HG03196 (cell line): ENCODE data around the gene GPC6.
"Not testable (repeated sequence)": the region's sequence is repeated elsewhere in the genome, so short reads cannot be mapped to it uniquely, and the experiment has no call there.

Source experiments
- ATAC-seq: cut with Tn5 transposase; IDR thresholded peaks from one replicate; pipeline ENCODE4 v1.9.1; 2021; ENCODE audit not compliant: unreplicated experiment

The GPC6 gene

DNA sequence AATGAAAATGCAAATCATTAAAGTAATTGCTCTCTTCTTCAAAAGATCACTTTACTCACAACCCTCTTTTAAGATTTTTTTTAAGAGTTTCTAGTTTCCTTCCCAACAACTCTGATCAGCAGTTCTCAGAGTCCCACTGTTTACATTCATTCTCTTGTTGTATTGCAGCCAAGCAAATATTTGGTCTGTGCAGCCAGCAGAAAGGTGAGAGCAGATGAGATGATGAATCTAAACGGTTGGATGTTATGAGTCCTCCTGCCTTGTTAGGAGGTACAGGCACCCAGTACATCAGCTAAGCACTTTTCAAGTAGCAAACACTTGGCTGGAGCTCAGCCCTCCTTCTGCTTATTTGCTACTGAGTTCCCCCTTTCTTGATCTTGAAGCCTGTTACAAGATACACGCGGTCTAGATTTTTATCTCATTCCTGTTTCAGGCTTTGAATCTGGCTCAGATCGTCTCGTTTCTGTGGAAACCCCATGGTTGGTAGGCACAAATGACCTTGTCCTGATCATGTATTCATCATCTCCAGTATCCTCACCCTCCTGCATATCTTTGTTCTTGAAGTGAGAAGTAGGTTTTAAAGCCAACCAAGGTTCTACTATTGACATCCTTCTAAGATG is 952.1 kb downstream of the GPC6 start:
- no peak for ATAC-seq

DNA sequence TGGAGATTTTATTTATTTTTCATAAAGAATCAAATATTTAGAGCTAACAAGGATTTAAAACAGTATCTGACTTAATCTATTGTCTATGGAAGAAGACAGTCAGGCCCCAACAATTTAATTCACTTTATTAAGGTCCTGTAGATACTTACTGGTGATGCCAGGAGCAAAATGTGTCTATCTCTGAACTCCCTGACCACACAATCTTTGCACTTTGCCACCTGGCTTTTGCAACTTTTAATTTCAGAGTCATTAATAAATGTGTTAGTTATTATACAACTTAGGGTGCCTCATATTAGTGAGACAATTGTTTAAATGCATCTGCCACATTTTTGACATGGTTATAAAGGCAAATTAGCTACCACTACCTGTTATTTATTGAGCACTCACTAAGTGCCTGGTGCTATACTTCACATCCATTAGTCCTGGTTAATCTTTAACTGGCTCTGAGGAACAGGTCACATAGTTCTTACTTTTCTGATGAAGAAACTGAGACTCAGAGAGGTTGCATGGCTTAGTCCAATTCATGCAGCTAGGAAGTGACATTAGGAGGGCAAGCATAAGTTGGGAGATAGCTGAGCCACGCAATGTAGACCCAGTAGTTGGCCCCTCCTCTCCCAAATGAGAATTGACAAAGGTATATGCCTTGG is 955.0 kb downstream of the GPC6 start:
- ATAC-seq: no peak

DNA sequence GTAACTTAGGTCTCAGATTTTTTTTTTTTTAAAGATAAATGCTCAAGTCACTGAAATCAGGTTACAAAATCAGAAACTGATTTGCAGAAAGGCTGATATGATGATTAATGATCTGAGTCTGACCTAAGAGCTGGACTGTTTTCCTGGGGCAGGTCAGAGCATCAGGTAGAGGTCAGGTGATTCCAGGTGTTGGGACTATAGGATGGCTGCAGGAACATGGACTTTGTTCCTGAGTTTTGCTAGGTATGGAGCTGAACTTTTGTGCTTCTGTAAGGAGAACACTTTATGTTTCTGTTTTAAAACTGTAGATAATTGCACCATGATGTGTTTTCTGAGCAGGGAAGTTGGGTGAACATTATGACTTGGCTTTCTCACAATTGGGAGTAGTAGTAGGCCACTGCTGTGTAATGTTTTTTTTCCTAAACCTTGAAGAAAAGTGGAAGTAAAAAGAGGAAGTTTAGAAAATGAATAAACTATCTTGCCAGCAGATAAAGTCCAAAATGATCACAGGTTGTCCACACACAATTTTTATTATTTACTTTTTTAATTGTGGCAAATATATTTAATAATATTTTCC is 955.7 kb downstream of the GPC6 start:
- ATAC-seq: no peak

DNA sequence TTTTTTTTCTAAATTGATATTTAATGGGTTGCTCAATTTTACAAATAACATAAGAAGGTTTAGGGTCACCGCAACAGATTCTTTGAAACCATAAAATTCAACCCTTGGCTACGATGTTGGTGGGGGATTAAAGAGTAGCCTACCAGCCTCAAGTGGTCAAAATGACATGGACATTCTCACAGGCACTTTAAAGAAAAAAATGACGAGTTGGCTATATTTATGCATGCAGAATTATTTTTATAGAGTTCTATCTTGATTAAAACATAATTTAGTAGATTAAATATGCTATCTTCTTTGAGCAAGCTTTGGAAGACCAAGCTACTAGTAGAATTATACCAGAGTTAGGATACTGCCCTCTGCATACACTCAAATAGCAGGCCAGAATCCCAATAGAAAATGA is 959.9 kb downstream of the GPC6 start:
- no peak for ATAC-seq

DNA sequence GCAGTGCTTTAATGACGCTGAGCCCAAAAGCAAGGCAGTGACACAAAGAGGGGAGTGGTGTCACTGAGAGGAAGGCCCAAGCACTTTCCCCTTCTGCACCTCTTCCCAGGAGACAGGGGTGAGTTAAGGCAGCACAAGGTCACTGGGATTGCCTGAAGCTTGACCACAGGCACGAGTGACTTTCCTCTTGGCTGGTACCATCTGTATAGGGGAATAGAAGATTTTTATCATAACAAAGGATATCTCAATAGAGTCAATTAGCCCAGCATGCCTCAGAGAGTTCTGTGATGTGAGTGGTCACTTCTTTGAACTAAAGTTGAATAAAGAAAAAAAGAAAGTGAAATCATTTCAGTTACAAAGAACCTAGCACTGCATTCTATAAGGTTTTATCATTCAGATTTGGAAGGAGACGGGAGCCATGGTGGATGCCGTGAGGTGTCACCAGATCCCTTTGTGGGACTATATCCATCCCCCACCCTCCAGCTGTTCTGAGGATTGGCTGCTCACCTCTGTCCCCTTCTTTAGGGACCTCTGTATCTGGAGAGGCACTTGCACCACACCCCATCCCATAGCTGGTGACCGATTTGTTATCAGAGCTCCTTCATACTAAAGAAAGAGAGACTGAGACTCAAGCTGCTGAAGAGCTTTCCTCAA is 961.7 kb downstream of the GPC6 start:
- ATAC-seq: no peak

DNA sequence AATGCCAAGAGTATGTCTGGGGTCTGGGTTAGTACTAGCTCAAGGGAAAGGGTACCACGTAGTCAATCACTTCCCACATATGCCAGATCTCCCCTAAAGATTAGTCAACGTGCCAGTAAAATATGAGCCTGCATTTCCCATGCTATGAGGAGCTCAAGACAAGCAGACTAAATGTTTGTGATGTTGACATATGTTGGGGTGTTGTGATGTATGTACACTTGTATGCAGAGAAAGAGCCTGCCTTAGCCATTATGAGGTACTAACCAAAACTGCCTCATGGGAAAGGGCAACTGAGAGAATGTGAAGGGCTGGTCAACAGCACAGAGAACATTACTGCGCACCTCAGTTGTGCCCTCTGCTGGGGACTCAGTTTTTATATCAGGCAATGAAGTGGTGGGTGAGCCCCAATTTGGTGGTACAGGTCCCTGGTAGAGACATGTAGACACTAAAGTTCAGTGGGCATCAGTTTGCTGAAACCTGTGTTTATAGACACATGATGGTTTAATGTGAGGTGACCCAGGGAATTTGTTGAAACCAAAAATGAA is 965.9 kb downstream of the GPC6 start:
- ATAC-seq: no peak

DNA sequence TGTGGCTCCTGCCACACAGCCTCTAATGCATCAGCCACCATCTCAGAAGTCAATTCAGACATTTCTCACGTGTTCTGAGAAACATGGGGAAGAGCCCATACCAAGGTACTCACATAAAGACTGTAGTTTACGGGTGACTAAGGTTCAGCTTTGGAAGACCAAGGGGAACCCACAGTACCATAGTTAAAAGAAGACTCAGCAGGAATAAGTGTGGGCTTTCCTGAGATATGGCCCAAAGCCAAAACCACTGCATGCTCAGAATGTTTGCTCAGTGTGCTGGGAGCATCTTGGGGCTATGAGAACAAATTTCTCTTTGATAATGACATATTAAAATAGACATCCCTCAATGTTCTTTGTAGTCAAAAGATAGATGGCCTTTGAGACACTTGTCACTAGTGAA is 969.1 kb downstream of the GPC6 start:
- no peak for ATAC-seq

DNA sequence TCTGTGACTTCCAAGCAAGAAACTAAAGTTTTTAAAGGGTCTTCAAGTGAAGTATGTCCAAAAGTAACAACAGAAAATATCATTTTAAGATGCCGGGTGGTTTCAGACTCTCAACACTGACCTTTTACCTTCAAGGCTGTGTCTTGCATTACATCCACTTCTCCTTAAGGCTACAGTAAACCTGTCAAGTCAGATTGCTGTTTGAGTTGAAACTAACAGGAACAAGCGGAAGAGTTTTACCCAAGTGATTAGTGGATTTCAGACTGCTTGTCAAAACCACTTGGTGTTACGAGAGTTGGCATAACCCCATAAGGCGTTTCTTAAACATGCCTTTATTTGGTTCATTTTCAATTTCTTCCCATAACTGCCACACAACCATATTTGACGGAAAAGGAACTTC is 969.8 kb downstream of the GPC6 start:
- no peak for ATAC-seq

DNA sequence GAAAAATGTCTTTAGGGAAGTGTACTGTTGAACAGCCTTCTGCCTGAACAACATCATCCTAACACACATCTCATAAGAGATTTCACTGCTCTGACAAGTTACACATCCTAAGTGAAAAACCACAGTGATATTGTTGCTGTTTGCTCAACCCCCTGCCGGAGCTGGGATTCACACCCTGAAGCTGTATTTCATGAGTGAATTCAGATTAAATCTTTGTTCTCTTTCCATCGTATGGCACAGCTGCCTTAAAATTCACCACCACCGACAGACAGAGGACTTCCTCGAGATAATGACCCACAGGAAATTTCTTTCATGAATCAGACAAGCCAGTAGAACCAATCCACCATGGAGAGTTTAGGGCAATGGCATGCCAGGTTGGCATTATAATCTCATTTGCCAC is 972.1 kb downstream of the GPC6 start:
- no peak for ATAC-seq

DNA sequence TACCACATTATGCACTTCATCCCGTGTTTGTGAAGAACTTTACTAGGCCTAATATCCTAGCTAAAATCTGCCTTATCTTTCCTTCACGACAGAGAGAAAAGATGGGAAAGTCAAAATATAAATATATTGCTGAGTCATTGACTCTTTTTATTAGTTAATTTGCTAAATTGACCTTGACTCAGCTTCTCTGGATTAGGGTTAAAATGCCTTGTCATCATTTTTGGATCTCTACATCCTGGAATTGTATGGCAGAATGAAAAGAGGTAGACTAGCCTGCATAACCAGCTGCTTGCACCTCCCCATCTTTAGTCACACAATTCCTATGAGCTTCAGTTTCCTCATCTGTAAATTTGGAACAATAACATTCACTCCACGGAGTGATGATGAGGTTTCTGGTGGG is 972.5 kb downstream of the GPC6 start:
- no peak for ATAC-seq

DNA sequence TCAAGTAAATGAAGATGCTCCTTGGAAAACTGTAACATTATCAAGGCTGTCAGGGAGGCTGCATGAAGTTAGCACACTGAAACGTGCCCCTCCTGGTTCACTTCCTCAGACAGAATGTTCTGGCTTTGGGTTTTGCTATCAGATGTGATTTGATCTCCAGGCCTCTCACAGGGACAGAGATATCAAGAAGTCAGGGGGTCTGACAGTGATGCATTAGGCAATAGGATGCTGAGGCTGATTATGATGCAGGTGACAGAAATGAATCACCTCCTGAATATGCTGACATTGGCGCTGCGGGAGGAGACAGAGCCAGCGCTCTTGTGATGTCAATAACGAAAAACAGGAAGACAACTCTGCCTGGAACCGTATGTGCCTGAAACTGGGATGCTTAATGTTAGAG is 974.4 kb downstream of the GPC6 start:
- ATAC-seq: no peak

DNA sequence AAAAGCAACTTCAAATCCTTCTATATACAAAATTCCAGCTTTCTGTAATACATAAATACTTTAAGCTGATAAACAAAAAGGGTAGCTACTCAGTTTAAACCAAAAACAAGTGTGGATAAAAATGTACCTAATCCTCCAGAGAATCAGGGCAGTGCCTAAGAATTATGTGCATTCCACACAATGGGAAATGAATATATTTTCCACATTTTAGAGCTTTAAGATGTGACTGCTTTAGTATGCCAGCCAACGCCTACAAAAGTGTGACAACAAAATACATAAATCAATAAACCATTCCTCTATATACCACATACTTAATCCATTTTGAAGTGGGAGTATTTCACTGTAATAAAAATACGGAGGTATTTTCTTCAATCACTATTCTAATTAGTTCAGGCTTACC is 977.6 kb downstream of the GPC6 start:
- ATAC-seq: no peak

DNA sequence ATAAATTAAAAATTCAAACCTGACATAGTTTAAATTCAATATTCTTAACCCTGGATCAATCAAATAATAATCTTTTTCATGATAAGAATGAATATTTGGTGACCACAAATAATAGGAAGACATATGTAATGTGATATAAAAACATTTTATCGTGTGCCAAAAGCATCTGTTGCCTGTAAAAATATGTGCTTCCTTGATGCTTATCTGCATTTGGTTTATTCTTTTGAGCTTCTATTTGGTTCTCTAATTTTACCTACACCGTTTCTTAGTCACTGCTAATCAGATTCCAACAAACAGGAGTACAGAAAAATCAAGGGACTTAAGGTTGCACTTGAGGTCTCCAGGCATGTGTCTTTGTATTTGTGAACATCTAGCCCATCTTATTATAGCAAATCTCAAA is 978.3 kb downstream of the GPC6 start:
- no peak for ATAC-seq

DNA sequence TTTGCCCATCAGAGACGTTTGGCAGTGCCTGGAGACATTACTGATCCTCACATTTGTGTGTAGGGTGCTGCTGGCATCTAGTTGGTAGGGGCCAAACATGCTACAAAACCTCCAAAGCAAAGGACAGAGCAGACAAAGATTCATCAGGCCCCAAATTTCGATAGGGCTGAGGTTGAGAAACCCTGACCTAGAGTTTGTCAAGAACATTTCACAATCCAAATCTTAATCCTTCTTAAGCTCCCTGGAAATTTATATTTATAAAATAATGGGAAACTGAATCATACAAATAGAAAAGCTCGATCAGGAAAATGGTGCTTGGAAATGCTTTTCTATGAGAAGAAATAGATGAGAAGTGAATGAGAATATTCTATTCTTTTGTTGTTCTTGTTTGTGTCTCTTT is 979.3 kb downstream of the GPC6 start:
- no peak for ATAC-seq

DNA sequence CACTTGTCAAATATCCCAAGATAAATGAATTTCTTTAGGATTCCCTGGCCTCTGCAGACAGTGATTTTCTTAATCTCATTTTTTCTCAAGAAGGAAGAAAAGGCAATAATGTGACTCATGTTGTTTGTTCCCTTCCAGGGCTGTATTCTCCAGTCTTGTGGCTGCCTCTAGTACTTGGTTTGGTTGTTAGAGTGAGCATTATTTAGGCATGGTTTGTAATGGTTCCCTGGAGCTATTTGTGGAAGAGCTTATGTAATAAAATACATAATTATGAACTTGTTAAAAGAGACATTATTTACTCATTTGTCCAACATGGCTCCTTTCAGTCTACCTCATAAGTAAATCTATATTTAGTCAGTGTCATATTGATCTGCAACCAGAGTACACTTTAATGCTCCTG is 982.5 kb downstream of the GPC6 start:
- no peak for ATAC-seq

DNA sequence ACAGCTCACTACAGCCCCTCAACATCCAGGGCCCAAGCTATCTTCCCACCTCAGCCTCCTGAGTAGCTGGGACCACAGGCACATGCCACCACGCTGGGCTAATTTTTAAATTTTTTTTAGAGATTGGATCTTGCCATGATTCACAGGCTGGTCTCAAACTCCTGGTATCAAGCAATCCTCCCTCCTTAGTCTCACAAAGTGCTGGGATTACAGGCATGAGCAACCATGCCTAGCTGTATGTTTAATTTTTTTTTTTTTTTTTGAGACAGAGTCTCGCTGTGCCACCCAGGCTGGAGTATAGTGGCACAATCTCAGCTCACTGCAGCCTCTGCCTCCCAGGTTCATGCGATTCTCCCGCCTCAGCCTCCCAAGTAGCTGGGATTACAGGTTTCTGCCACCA is 983.3 kb downstream of the GPC6 start:
- not testable (repeated sequence) for ATAC-seq

DNA sequence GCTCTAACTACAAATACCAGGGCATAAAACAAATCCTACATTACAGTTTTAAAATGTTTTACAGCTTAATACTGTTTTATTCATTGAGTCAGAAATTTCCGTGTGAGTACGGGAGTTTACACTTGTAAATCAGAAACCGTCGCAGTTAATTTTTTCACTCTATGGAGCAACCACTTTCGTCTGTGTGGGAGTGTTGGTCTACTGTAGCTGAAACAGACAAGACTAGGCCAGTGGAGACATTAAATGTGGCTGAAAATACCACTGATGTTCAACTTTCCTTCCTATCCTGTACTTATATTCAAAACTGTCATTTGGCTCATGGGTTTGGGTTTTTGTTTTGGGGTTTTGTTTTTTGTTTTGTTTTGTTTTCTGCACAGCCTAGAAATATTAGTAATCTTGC is 984.2 kb downstream of the GPC6 start:
- no peak for ATAC-seq

DNA sequence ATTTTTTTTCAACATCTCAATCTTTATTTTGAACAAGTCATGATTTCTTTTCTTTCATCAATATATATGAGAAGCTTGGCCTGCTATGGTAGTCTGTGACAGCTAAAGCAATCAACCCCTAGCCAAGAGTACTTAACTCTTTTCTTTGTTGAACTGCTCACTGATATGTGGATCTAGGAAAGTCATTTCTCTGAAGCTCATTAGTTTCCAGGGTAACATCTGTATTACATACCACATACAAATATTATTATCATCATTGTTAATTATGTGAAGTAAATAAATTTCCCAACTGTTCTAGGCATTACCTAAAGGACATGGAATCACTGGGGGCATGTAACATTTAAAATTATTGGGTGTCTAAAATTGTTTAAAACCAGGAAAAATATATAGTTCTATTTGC is 985.6 kb downstream of the GPC6 start:
- ATAC-seq: no peak

DNA sequence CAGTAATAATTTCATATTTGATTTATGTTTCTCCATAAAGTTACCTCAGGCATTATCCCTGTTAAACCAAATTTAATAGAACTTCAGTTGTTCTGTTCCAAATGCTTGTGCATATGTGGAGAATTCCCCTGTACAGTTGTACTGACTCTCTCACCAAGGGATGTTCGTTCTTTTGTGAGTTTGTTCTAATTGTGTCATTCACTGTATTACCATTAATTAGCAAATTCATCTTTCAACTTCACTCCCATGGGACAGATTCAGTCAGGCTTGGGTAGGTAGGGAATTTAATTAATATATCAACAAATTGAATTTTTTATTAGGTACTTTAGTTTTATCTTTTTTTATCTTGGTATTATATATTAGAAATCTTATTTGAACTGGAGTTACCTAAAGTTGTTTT is 987.5 kb downstream of the GPC6 start:
- no peak for ATAC-seq

DNA sequence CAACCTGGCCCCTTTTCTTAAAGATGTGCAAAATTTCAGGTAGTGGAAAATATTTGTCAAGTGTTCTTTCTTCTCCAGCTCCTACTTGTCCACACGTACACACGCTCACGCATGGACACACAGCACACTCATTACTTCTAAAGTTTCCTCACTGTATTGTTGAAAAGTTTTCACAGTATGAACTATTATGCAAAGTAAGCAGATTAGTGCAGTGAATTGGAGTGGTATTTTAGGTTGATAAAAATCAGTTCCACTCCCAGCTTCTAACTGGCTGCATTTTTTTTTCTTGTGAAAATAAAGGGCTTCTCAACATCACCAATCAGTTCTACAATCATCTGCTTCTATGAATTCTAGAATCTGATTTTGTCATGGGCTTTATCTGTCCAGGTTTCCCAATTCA is 988.4 kb downstream of the GPC6 start:
- ATAC-seq: no peak

DNA sequence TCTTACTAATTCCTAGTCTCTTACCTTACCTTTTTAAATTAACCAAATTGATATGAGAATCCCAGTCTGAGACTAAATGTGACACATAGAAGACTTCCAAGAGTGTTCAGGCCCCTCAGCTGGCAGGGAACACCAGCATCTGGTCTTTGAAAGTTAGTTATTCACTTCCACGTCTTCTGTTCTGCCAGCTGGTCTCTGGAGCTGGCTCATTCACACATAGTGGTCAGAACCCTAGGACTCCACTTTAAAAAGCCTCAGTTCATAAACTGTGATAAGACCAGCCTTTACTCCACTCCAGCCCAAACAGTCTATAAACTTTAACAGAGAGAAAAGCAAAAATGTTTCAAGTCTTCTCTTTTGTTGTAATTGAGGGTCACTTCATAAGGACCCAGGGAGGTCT is 989.9 kb downstream of the GPC6 start:
- no peak for ATAC-seq

DNA sequence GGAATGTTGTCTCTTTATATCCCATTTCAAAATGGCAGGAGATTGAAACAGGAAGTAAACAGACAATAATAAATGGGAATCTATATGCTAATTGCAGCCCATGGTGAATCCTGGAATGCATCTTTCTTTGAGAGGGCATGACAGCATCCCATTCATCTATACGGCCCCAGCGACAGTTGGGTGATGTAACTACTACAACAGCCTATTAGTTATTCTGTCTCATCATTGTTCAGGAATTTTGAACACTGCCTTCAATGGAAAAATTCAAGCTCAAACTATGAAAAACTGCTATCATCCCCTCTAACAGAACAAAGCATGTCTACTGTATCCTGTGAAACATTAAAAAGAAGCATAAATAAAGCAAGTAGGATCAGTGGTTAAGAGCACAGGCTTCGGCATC is 990.8 kb downstream of the GPC6 start:
- ATAC-seq: no peak
